Activated CD8-positive, alpha-beta memory T cell treated with anti-CD3 and anti-CD28 coated beads, Interleukin-2, amount 50 U/mL, for 4 hours (primary cell): Measurements from ENCODE around the gene EEIG1.

Experiments
- DNase-seq: peaks from one replicate; pipeline ENCODE4 v3.0.0-alpha.2; 2020

Gene EEIG1

GRCh38 chr9:127974001-127974768 is 6.6 kb downstream of the EEIG1 start:
- DNase-seq, result no peak

DNA sequence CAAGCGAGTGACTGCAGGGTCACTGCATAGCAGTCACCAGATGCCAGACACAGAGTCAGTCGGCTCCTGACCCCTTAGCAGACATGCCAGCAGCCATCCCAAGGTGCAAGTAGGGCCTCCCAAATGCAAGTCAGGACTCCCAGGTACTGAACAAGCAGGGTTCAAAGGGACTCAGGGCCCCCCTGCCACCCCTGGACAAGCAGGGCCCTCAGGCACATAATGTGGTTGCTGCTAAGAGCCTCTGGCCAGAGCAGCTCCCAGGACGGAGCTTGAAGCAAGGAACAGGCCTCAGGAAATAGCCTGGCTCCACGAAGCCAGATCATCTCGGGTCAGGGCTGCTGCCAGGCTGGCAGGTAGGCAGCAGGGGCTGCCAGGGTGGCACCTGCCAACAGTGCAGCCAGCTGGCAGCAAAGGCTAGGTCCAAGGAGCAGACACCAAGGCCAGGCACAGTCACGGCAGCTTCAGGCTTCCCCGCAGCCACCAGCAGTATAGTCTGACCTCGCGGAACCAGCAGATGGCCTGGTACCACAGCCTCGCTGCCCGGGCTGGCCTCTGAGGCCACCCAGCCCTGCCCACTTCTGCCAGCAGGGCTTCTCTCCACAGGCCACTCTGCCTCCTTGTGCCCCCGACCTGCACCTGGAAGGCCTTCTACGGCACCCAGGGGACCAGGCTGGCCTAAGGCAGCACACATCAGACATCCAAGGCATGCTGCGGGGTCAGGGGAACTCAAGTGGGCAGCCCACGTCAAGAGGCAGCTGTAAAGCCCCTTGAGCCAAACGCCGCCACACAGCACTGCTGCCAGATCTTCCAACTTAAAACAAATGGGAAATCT is 7.4 kb downstream of the EEIG1 start:
- DNase-seq, result no peak

DNA sequence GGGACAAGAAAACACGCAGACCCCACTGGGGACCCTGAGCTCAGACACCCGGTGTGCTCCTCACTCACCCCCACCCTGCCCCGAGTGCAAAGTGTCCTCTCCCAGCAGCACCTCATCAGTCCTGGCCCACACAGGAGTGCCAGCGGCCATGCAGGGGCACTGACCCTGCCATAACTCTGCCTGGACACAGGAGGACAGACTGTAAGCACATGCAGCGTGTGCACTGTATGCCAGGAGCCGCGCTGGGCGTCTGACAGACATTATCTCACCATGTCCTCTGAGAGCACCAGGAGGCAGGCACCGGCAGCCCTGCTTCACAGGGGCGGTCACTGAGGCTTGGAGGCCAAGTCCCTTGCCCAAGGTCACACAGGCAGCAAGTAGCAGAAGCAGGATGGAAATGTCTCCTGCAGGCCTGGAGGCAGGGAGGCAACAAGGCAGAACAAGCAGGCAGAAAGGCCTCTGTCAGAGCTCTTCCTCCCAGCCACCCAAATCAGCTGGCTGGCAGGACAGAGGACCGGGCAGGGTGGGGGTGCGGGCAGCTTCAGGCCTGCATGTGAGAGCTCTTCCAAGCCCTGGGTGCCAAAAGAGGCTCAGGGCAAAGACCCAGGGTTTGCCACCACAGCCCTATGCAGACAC is 8.4 kb downstream of the EEIG1 start:
- DNase-seq, result no peak

DNA sequence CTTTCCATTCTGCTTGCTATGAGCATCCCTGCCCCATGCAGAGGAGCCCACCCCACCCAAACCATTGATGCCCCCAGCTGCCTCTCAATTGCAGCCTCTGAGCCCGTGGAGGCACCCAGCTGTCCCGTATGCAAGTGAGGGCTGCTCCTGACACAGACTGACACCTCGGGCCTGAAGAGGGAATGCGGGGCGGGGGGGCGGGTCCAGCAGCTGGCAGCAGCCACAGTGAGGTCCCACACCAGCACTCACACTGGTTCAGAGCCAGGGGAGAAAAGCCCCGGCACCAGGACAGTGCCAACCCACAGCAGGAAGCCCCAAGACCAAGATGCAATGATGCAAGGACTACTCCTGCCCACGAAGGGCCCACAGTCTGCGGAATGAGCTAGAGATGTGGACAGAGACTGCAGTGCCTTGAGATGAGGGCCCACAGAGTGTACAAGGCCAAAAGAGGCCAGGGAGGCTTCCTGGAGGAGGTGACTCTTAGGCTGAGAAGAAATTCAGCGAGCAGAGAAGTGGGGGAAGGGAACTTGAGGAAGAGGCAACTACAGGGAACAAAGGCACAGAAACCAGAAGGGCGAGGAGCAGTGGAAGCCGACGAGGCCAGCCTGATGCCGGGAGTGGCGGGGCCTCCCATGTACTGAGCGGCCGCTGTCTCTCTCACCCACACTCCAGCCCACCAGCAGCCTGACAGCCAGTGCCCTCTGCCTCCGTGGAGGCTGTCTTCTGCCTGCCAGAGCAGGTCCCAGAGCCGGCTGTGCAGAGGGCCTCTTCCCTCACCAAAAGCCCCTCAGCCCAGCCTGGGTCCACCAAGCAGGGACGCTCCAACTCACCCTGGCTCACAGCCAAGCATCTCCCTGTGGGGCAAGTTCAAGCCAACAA is 9.2 kb downstream of the EEIG1 start:
- no peak for DNase-seq

GRCh38 chr9:127970401-127971313 is 10.1 kb downstream of the EEIG1 start:
- peak; percentile 52 for DNase-seq

DNA sequence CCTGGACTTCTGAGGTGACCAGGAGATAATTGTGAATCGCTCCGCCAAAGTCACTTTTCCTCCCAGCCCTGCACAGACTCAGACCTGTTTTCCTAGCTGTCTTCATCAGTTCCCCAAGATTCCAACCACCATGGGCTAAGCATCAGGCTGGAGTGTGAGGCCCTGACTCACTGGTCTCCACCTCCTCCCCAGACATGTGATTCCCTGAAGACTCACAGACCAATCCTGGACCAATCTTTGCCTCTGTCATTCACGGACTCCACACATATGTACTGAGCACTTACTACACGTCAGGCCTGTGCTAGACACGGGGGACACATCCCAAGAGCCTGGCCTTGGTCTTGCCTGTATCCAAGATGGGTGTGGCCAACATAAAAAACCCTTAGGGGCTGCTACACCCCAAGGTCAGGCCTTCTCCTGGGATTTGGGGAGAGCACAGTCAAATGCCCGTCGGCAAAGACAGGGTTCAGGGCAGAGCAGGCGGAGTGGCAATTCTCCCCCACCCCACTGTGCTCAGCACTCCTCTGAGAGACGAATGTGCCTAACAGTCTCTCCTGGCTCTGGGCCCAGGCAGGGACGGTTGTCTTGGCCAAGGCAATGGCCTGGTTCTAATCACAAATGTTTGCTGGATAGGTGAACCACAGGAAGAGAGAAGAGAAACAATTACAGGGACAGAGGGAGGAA is 11.9 kb downstream of the EEIG1 start:
- DNase-seq, result no peak

GRCh38 chr9:127968042-127968441 is 12.7 kb downstream of the EEIG1 start:
- peak; percentile 56 for DNase-seq

- no peak for DNase-seq
These were observed 13.5 kb downstream of the EEIG1 start for GRCh38 chr9:127967151-127967809.

GRCh38 chr9:127966416-127967150 is 14.2 kb downstream of the EEIG1 start:
- DNase-seq, result no peak

- DNase-seq, result no peak
These were observed 14.8 kb downstream of the EEIG1 start for GRCh38 chr9:127965953-127966352.

GRCh38 chr9:127963359-127964064 is 17.3 kb downstream of the EEIG1 start:
- no peak for DNase-seq

- no peak for DNase-seq
These were observed 17.8 kb downstream of the EEIG1 start for GRCh38 chr9:127963041-127963358.

DNA sequence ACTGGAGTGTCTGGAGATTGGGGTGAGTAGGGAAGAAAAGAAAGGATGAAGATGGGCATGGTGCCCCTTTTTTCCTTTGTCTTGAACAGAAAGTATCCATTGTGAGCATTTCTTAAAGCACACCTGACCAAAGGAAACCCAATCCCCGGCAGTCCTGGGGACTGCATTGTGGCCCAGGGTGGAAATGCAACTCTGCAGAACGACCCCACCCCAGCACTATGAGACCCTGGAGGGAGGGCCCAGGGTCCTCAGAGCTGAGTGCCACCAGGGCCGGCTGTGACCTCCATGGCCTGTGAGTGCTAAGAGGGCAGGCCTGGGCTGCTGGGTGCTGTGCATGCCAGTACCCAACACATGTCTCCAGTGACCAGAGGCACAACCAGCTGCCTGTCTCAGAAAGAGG is 18.5 kb downstream of the EEIG1 start:
- no peak for DNase-seq

DNA sequence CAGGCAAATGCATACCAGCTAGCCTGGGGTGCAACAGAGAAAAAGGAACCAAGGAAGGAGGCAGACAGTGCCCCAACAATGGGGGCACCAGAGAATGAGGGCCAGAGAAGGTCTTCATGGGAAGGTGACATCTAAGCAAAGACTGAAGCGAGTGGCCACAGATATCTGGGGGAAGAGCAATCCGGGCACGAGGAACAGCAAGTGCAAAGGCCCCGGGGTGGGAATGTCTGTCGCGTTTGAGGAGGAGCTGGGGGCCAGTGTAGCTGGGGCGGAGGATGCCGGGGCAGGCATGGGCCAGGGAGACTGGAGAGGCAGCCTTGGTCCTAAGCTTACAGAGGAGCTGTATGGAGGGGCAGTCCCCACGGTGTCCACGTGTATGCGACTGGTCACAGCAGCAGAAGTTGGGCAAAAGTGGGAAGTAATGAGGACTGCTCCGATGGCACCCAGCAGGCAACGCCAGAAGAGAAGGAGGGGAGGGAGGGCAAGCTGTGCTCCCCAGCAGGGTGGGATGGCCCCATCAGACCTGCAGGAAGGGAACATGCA is 19.1 kb downstream of the EEIG1 start:
- DNase-seq, result no peak

DNA sequence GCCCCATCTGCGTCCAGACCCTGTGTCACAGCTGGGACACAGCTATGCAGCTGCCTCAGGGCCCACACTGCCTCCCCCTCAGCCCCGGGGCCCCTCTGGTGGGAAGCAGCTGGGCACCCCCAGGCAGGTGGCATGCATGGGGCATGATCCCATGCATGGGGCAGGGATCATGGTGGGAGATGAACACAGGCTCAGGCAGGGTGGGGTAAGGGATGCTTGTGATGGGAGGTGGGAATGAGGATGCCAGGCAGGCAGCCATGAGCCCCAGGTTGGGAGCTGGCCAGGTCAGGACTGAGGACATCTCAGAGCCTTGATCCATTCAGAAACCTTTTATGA is 19.7 kb downstream of the EEIG1 start:
- no peak for DNase-seq

DNA sequence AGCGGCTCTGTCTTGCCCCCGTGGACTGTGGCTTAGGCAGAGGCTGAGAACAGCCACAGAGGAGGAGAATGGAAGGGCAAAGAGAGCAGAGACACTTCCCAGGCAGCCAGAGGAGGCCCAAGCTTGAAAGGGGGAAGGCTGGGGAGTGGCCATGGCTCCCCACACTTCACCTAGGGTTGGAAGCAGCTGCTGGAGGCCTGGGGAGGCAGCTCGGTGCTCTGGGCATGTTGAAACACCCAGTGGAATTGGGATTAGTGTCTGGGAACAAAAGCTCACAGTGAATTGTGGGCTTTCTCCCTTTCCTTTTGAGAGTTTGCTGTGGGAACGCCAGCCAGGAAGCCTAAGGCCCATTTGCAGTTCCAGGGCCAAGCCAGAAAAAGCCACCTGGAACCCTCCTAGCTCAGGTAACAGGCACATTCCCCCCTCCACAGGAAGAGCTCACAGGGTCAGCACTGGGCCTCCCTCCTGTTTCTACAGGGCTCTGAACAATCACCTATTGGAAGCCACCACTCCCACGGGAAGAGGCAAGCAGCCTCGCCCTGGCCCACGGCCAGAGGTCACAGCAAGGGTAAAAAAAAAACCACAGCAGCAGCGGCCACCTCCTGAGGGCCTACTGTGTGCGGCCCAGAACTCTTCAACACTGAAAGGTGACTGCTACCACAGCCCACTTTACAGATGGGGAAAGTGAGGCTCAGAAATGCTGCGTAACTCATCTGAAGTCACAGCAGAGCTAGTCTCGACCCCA is 20.2 kb downstream of the EEIG1 start:
- DNase-seq, result no peak

DNA sequence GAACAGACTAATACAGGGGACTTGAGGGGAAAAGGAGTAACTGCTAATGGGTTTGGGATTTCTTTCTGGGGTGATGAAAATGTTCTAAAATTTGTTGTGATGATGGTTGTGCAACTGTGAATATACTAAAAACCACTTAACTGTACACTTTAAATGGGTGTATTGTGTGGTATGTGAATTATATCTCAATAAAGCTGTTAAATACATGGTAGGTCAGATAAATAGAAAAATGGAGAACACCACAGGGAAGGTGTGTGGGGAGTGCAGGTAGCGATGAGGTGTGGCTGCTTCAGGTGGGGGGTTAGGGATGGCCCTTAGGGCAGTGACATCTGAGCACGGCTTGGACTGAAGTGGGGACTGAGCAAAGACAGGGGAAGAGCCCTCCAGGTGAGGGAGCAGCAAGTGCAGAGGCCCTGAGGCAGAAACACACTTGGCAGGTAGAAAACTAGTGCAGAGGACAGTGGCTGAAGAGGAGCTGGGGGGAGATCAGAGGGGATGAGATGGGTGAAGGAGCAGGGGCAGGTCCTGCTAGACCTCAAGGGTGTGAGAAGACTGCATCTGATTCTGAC is 20.9 kb downstream of the EEIG1 start:
- DNase-seq, result no peak

DNA sequence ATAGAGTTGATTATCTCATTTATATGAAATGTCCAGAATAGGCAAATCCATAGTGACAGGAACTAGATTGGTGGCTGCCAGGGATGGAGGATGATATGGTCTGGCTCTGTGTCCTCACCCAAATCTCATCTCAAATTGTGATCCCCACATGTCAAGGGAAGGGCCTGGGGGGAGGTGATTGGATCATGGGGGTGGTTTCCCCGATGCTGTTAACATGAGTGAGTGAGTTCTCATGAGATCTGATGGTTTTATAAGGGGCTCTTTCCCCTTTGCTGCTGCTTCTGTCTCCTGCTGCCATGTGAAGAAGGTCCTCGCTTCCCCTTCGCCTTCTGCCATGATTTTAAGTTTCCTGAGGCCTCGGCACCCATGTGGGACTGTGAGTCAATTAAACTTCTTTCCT is 21.4 kb downstream of the EEIG1 start:
- no peak for DNase-seq
